ENCODE data around the gene ABHD10.

DNA sequence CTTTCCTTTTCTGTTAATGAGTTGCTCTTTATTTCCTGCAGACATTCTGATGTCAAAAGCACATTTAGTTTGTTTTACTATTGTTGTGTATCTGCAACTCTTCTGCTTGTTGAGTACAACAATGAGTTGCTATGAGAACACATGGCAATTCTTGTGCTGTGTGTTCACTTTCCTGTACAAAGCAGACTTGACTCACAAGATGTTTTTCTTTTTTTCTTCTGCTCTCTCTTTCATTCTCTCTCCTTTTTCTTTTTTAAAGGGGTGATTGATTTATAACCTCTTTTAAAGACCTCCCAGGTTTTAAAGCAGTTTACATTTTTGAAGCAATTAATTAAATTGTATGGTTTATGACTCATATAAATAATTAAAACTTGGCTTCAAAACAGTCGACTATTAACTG lies 31.6 kb upstream of the ABHD10 start:
- no peak for TF ChIP-seq POLR2A (IDR thresholded peaks at IDR 0.05; ENCODE audit: low read depth, low read length)
- no peak for TF ChIP-seq KDM1A (IDR thresholded peaks at IDR 0.05; ENCODE audit: borderline replicate concordance)
- no peak for TF ChIP-seq GABPA (IDR thresholded peaks at IDR 0.05; ENCODE audit: low read depth)
- TF ChIP-seq, protein P1, sequence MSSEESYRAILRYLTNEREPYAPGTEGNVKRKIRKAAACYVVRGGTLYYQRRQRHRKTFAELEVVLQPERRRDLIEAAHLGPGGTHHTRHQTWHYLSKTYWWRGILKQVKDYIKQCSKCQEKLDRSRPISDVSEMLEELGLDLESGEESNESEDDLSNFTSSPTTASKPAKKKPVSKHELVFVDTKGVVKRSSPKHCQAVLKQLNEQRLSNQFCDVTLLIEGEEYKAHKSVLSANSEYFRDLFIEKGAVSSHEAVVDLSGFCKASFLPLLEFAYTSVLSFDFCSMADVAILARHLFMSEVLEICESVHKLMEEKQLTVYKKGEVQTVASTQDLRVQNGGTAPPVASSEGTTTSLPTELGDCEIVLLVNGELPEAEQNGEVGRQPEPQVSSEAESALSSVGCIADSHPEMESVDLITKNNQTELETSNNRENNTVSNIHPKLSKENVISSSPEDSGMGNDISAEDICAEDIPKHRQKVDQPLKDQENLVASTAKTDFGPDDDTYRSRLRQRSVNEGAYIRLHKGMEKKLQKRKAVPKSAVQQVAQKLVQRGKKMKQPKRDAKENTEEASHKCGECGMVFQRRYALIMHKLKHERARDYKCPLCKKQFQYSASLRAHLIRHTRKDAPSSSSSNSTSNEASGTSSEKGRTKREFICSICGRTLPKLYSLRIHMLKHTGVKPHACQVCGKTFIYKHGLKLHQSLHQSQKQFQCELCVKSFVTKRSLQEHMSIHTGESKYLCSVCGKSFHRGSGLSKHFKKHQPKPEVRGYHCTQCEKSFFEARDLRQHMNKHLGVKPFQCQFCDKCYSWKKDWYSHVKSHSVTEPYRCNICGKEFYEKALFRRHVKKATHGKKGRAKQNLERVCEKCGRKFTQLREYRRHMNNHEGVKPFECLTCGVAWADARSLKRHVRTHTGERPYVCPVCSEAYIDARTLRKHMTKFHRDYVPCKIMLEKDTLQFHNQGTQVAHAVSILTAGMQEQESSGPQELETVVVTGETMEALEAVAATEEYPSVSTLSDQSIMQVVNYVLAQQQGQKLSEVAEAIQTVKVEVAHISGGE (CRISPR knock-in tag; IDR thresholded peaks at IDR 0.05), result no peak
- TF ChIP-seq SIN3A (IDR thresholded peaks at IDR 0.05; ENCODE audit: low read depth, low read length), result no peak
- TF ChIP-seq, protein P2, sequence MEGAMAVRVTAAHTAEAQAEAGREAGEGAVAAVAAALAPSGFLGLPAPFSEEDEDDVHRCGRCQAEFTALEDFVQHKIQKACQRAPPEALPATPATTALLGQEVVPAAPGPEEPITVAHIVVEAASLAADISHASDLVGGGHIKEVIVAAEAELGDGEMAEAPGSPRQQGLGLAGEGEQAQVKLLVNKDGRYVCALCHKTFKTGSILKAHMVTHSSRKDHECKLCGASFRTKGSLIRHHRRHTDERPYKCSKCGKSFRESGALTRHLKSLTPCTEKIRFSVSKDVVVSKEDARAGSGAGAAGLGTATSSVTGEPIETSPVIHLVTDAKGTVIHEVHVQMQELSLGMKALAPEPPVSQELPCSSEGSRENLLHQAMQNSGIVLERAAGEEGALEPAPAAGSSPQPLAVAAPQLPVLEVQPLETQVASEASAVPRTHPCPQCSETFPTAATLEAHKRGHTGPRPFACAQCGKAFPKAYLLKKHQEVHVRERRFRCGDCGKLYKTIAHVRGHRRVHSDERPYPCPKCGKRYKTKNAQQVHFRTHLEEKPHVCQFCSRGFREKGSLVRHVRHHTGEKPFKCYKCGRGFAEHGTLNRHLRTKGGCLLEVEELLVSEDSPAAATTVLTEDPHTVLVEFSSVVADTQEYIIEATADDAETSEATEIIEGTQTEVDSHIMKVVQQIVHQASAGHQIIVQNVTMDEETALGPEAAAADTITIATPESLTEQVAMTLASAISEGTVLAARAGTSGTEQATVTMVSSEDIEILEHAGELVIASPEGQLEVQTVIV (IDR thresholded peaks at IDR 0.05; ENCODE audit: borderline replicate concordance, partially characterized antibody), result no peak
- TF ChIP-seq BCL11A (IDR thresholded peaks at IDR 0.05; ENCODE audit: low read depth, low read length), result no peak
- TF ChIP-seq, protein P3, sequence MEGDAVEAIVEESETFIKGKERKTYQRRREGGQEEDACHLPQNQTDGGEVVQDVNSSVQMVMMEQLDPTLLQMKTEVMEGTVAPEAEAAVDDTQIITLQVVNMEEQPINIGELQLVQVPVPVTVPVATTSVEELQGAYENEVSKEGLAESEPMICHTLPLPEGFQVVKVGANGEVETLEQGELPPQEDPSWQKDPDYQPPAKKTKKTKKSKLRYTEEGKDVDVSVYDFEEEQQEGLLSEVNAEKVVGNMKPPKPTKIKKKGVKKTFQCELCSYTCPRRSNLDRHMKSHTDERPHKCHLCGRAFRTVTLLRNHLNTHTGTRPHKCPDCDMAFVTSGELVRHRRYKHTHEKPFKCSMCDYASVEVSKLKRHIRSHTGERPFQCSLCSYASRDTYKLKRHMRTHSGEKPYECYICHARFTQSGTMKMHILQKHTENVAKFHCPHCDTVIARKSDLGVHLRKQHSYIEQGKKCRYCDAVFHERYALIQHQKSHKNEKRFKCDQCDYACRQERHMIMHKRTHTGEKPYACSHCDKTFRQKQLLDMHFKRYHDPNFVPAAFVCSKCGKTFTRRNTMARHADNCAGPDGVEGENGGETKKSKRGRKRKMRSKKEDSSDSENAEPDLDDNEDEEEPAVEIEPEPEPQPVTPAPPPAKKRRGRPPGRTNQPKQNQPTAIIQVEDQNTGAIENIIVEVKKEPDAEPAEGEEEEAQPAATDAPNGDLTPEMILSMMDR (IDR thresholded peaks at IDR 0.05 in 2 of 3, conservative IDR thresholded peaks at IDR 0.05 in 1 of 3; ENCODE audit: control insufficient read depth in 2 of 3, extremely low read depth in 1 of 3, insufficient read depth in 1 of 3, low read depth in 3 of 3, low read length in 3 of 3), result no peak
- TF ChIP-seq POLR2AphosphoS5 (IDR thresholded peaks at IDR 0.05; ENCODE audit: low read length), result no peak
- TF ChIP-seq EZH2 (IDR thresholded peaks at IDR 0.05; ENCODE audit: borderline replicate concordance, control insufficient read depth, low read depth, low read length), result no peak
- TF ChIP-seq, protein P4, sequence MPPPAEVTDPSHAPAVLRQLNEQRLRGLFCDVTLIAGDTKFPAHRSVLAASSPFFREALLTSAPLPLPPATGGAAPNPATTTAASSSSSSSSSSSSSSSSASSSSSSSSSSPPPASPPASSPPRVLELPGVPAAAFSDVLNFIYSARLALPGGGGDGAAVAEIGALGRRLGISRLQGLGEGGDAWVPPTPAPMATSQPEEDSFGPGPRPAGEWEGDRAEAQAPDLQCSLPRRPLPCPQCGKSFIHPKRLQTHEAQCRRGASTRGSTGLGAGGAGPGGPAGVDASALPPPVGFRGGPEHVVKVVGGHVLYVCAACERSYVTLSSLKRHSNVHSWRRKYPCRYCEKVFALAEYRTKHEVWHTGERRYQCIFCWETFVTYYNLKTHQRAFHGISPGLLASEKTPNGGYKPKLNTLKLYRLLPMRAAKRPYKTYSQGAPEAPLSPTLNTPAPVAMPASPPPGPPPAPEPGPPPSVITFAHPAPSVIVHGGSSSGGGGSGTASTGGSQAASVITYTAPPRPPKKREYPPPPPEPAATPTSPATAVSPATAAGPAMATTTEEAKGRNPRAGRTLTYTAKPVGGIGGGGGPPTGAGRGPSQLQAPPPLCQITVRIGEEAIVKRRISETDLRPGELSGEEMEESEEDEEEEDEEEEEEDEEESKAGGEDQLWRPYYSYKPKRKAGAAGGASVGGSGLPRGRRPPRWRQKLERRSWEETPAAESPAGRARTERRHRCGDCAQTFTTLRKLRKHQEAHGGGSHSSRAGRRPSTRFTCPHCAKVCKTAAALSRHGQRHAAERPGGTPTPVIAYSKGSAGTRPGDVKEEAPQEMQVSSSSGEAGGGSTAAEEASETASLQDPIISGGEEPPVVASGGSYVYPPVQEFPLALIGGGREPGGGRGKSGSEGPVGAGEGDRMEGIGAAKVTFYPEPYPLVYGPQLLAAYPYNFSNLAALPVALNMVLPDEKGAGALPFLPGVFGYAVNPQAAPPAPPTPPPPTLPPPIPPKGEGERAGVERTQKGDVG (CRISPR knock-in tag; IDR thresholded peaks at IDR 0.05), result no peak
- TF ChIP-seq SP1 (IDR thresholded peaks at IDR 0.05; ENCODE audit: low read depth, low read length), result no peak

All from GM12878 (cell line).